HL-60 (cell line): Measurements from ENCODE around the gene AGAP3.

ENCODE experiments used
- GABPA ChIP-seq: IDR thresholded peaks from 2 replicates; pipeline ENCODE4 v1.6.1; 2012; ENCODE audit warnings: low read depth
- TF ChIP-seq, protein P1 (sequence below): IDR thresholded peaks from one replicate; pipeline ENCODE4 v1.5.1; 2011; ENCODE audit warnings: low read length, control low read depth, inconsistent platforms; ENCODE audit not compliant: insufficient read depth

DNA sequence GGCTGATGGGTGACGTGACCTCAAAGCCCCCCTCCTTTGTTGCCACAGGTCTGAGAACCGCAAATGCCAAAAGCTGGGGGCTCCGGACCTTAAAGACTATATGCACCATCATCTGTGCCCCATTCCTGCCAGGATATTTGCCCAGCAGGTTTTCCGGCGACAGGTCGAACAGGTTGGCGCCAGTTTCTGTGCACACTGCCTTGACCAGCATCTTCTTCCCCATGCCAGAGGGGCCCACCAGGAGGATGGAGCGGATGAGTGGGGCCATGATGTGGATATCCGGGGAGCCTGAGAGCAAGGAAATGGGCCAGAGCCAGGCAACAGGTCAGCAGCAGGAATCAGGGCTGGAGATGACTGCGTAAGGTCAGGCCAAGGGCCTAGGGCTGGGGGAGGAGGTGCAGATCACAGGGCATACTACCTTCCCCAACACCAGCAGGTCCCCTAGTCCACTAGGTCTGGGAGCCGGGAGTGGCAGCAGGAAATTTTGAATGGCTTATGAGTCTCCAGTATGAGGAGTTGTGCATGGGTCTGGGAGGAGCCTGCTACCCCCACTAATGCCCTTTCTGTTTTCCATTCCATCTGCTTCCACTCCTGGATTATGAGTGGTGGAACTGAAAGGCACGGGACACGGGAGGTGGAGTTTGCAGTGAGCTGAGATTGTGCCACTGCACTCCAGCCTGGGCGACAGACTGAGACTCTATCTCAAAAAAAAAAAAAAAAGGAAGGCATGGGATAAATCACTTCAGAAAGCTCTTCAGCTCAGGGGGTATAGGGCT, 107.1 kb downstream of the AGAP3 start:
- TF ChIP-seq, protein P1, sequence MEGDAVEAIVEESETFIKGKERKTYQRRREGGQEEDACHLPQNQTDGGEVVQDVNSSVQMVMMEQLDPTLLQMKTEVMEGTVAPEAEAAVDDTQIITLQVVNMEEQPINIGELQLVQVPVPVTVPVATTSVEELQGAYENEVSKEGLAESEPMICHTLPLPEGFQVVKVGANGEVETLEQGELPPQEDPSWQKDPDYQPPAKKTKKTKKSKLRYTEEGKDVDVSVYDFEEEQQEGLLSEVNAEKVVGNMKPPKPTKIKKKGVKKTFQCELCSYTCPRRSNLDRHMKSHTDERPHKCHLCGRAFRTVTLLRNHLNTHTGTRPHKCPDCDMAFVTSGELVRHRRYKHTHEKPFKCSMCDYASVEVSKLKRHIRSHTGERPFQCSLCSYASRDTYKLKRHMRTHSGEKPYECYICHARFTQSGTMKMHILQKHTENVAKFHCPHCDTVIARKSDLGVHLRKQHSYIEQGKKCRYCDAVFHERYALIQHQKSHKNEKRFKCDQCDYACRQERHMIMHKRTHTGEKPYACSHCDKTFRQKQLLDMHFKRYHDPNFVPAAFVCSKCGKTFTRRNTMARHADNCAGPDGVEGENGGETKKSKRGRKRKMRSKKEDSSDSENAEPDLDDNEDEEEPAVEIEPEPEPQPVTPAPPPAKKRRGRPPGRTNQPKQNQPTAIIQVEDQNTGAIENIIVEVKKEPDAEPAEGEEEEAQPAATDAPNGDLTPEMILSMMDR: no peak
- TF ChIP-seq GABPA: no peak
